Central memory CD8-positive, alpha-beta T cell (primary cell): ENCODE results near the gene RAB3A.

Experiments
- ATAC-seq: fragments of 150-1000 bp; cut with Tn5 transposase; replicated peaks from 2 replicates; pipeline ENCODE4 v1.10.0; 2022; ENCODE audit warnings: mild to moderate bottlenecking, moderate FRiP score, moderate number of reproducible peaks; ENCODE audit not compliant: poor library complexity, severe bottlenecking; ENCODE audit errors: extremely low read depth
- DNase-seq, 2 donors: peaks; one replicate each; pipeline ENCODE4 v3.0.0; 2021; ENCODE audit warnings: low spot score in 2 of 2
- H3K27ac Mint-ChIP-seq: one replicate; pipeline ENCODE4 v1.8.0; 2022; ENCODE audit warnings: low read depth, mild to moderate bottlenecking, moderate library complexity, mixed read lengths
- H3K27me3 Mint-ChIP-seq: one replicate; pipeline ENCODE4 v1.8.0; 2022; ENCODE audit warnings: mixed read lengths
- H3K36me3 Mint-ChIP-seq: one replicate; pipeline ENCODE4 v1.8.0; 2022; ENCODE audit warnings: mild to moderate bottlenecking, moderate library complexity, mixed read lengths; ENCODE audit not compliant: insufficient read depth
- H3K4me1 Mint-ChIP-seq: one replicate; pipeline ENCODE4 v1.8.0; 2022; ENCODE audit warnings: mixed read lengths
- H3K4me3 Mint-ChIP-seq: one replicate; pipeline ENCODE4 v1.8.0; 2022; ENCODE audit warnings: mild to moderate bottlenecking, moderate library complexity, mixed read lengths
- H3K9me3 Mint-ChIP-seq: one replicate; pipeline ENCODE4 v1.8.0; 2022; ENCODE audit warnings: mixed read lengths

RAB3A gene

GRCh38 chr19:18203863-18204393 is at the start of gene RAB3A:
TSS of gene RAB3A (minus strand) at chr19:18204042. CDS start at chr19:18202740, 1,302 bp downstream.
- Mint-ChIP-seq H3K27ac (peak within 1 kb of the TSS; percentile 91), H3K9me3 (no peaks in the 10 kb centered on the region), H3K36me3 (peaks cover 11% of the 10 kb centered on the region), H3K4me3 (peak within 1 kb of the TSS; percentile 86), H3K27me3 (peaks cover 7% of the 10 kb centered on the region), H3K4me1 (peaks cover 30% of the 10 kb centered on the region)
- ATAC-seq (peak; percentile 90), DNase-seq (peak; percentile 96 to 99)

- no peak overlapping the region for H3K4me3 Mint-ChIP-seq
- ATAC-seq (no peak), DNase-seq (no peak)
- peaks cover 6% of the 10 kb centered on the region for H3K4me1 Mint-ChIP-seq
- peaks cover 13% of the 10 kb centered on the region for H3K36me3 Mint-ChIP-seq
- H3K27me3 Mint-ChIP-seq = peaks cover 51% of the 10 kb centered on the region
- no peaks in the 10 kb centered on the region for H3K9me3 Mint-ChIP-seq
- H3K27ac Mint-ChIP-seq = no peak overlapping the region
Observed at GRCh38 chr19:18253130-18253529, 49.3 kb upstream of the RAB3A start.

- Mint-ChIP-seq H3K36me3 (peaks cover 9% of the 10 kb centered on the region), H3K4me3 (no peak overlapping the region), H3K27me3 (peaks cover 54% of the 10 kb centered on the region), H3K9me3 (no peaks in the 10 kb centered on the region), H3K27ac (no peak overlapping the region), H3K4me1 (peaks cover 6% of the 10 kb centered on the region)
- no peak for DNase-seq
- ATAC-seq = no peak
Observed at GRCh38 chr19:18252370-18252717, 48.5 kb upstream of the RAB3A start.

- DNase-seq = peak; percentile 73 to 87
- H3K4me1 Mint-ChIP-seq = peaks cover 6% of the 10 kb centered on the region
- H3K27ac Mint-ChIP-seq = no peak overlapping the region
- peaks cover 8% of the 10 kb centered on the region for H3K36me3 Mint-ChIP-seq
- no peak overlapping the region for H3K4me3 Mint-ChIP-seq
- peak; percentile 74 for ATAC-seq
- H3K9me3 Mint-ChIP-seq = no peaks in the 10 kb centered on the region
- H3K27me3 Mint-ChIP-seq = peaks cover 54% of the 10 kb centered on the region
Observed at GRCh38 chr19:18251587-18252369, 47.9 kb upstream of the RAB3A start.

GRCh38 chr19:18249834-18250233 is 46.0 kb upstream of the RAB3A start:
- Mint-ChIP-seq H3K36me3 (peaks cover 6% of the 10 kb centered on the region), H3K27me3 (peaks cover 44% of the 10 kb centered on the region), H3K4me1 (peaks cover 6% of the 10 kb centered on the region), H3K4me3 (no peak overlapping the region), H3K27ac (no peak overlapping the region), H3K9me3 (no peaks in the 10 kb centered on the region)
- DNase-seq (no peak), ATAC-seq (no peak)

- H3K27ac Mint-ChIP-seq = no peak overlapping the region
- H3K9me3 Mint-ChIP-seq = no peaks in the 10 kb centered on the region
- peaks cover 10% of the 10 kb centered on the region for H3K27me3 Mint-ChIP-seq
- H3K4me1 Mint-ChIP-seq = no peaks in the 10 kb centered on the region
- no peak overlapping the region for H3K4me3 Mint-ChIP-seq
- ATAC-seq (no peak), DNase-seq (no peak)
- H3K36me3 Mint-ChIP-seq = peaks cover 1% of the 10 kb centered on the region
Observed at GRCh38 chr19:18245297-18245696, 41.5 kb upstream of the RAB3A start.

GRCh38 chr19:18239303-18239702 is 35.5 kb upstream of the RAB3A start:
- H3K4me3 Mint-ChIP-seq = no peak overlapping the region
- H3K27me3 Mint-ChIP-seq = peaks cover 39% of the 10 kb centered on the region
- no peaks in the 10 kb centered on the region for H3K9me3 Mint-ChIP-seq
- ATAC-seq (no peak), DNase-seq (no peak)
- no peaks in the 10 kb centered on the region for H3K4me1 Mint-ChIP-seq
- no peak overlapping the region for H3K27ac Mint-ChIP-seq
- no peaks in the 10 kb centered on the region for H3K36me3 Mint-ChIP-seq

GRCh38 chr19:18234194-18234593 is 30.4 kb upstream of the RAB3A start:
- DNase-seq = no peak
- no peaks in the 10 kb centered on the region for H3K9me3 Mint-ChIP-seq
- H3K27ac Mint-ChIP-seq = no peak overlapping the region
- no peak for ATAC-seq
- H3K36me3 Mint-ChIP-seq = peaks cover 6% of the 10 kb centered on the region
- H3K4me1 Mint-ChIP-seq = no peaks in the 10 kb centered on the region
- H3K4me3 Mint-ChIP-seq = no peak overlapping the region
- peaks cover 84% of the 10 kb centered on the region for H3K27me3 Mint-ChIP-seq

- DNase-seq (peak in 1 of 2 donors; percentile 25), ATAC-seq (peak; percentile 56)
- Mint-ChIP-seq H3K27me3 (peaks cover 80% of the 10 kb centered on the region), H3K4me1 (no peaks in the 10 kb centered on the region), H3K4me3 (no peak overlapping the region), H3K36me3 (peaks cover 6% of the 10 kb centered on the region), H3K27ac (no peak overlapping the region), H3K9me3 (no peaks in the 10 kb centered on the region)
Observed at GRCh38 chr19:18233224-18233825, 29.5 kb upstream of the RAB3A start.

- Mint-ChIP-seq H3K27me3 (peaks cover 86% of the 10 kb centered on the region), H3K9me3 (no peaks in the 10 kb centered on the region), H3K4me3 (no peak overlapping the region), H3K27ac (no peak overlapping the region), H3K36me3 (peaks cover 6% of the 10 kb centered on the region), H3K4me1 (no peaks in the 10 kb centered on the region)
- ATAC-seq (no peak), DNase-seq (no peak)
Observed at GRCh38 chr19:18232540-18233223, 28.8 kb upstream of the RAB3A start.

GRCh38 chr19:18231775-18232174 is 27.9 kb upstream of the RAB3A start:
- peaks cover 6% of the 10 kb centered on the region for H3K36me3 Mint-ChIP-seq
- DNase-seq (no peak), ATAC-seq (no peak)
- no peaks in the 10 kb centered on the region for H3K4me1 Mint-ChIP-seq
- no peaks in the 10 kb centered on the region for H3K9me3 Mint-ChIP-seq
- H3K27me3 Mint-ChIP-seq = peaks cover 90% of the 10 kb centered on the region
- no peak overlapping the region for H3K4me3 Mint-ChIP-seq
- H3K27ac Mint-ChIP-seq = no peak overlapping the region

- Mint-ChIP-seq H3K4me3 (no peak overlapping the region), H3K27me3 (peaks cover 90% of the 10 kb centered on the region), H3K27ac (peak overlapping the region; percentile 53), H3K9me3 (no peaks in the 10 kb centered on the region), H3K4me1 (no peaks in the 10 kb centered on the region), H3K36me3 (peaks cover 6% of the 10 kb centered on the region)
- no peak for DNase-seq
- ATAC-seq = no peak
Observed at GRCh38 chr19:18230941-18231734, 27.3 kb upstream of the RAB3A start.
